ENCODE measurements around the gene KNDC1. TPM values are rescaled to one million over a fixed set of nuclear protein-coding genes. Genes with fewer than 3 reads are reported as not detected.

The KNDC1 gene
- polyA plus RNA-seq, 1 donor (not counting 4 experiments of a cell fraction or from before 2014, with no cell fraction given), result 0.20 TPM

GRCh38 chr10:133224756-133225372, 64.8 kb downstream of the KNDC1 start:
- Histone ChIP-seq H3K79me2 (ENCODE audit: control insufficient read depth, insufficient read depth, low read length) (no peaks in the 10 kb centered on the region), H3K27me3 (ENCODE audit: control insufficient read depth, extremely low read depth, insufficient read depth, low read length) (peaks cover 56% of the 10 kb centered on the region), H4K20me1 (ENCODE audit: control insufficient read depth, extremely low read depth, insufficient read depth, low read length) (no peaks in the 10 kb centered on the region), H3K9me3 (ENCODE audit: control insufficient read depth, low read depth, low read length) (no peaks in the 10 kb centered on the region), H3K27ac (ENCODE audit: control insufficient read depth, insufficient read depth, low read length) (no peak overlapping the region), H3K4me2 (ENCODE audit: control insufficient read depth, extremely low read depth, insufficient read depth, low read depth, low read length) (no peak overlapping the region), H3K36me3 (ENCODE audit: control insufficient read depth in 2 of 2, extremely low read depth in 1 of 2, insufficient read depth in 2 of 2, low read length in 2 of 2) (no peaks in the 10 kb centered on the region), H3K9ac (ENCODE audit: control insufficient read depth, extremely low read depth, insufficient read depth, low read length) (no peak overlapping the region), H3K9me1 (ENCODE audit: control insufficient read depth, extremely low read depth, insufficient read depth, low read length) (no peaks in the 10 kb centered on the region), H2AFZ (ENCODE audit: control insufficient read depth, low read length) (no peak overlapping the region), H3K4me3 (ENCODE audit: control insufficient read depth in 2 of 3, extremely low read depth in 1 of 3, insufficient read depth in 2 of 3, low read depth in 1 of 3, low read length in 3 of 3) (no peak overlapping the region), H3K4me1 (ENCODE audit: control insufficient read depth, extremely low read depth, insufficient read depth, low read length) (peaks cover 4% of the 10 kb centered on the region)
- FAIRE-seq (no peak), DNase-seq (ENCODE audit: low read depth, low spot score) (no peak)
- dilution Hi-C loops (cut with MboI; ENCODE audit: extremely low pct_ligation_motif_present, low sequenced_read_pairs), result no loop called here
- TF ChIP-seq, protein P1, sequence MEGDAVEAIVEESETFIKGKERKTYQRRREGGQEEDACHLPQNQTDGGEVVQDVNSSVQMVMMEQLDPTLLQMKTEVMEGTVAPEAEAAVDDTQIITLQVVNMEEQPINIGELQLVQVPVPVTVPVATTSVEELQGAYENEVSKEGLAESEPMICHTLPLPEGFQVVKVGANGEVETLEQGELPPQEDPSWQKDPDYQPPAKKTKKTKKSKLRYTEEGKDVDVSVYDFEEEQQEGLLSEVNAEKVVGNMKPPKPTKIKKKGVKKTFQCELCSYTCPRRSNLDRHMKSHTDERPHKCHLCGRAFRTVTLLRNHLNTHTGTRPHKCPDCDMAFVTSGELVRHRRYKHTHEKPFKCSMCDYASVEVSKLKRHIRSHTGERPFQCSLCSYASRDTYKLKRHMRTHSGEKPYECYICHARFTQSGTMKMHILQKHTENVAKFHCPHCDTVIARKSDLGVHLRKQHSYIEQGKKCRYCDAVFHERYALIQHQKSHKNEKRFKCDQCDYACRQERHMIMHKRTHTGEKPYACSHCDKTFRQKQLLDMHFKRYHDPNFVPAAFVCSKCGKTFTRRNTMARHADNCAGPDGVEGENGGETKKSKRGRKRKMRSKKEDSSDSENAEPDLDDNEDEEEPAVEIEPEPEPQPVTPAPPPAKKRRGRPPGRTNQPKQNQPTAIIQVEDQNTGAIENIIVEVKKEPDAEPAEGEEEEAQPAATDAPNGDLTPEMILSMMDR (optimal IDR thresholded peaks at IDR 0.05 in 1 of 3, IDR thresholded peaks at IDR 0.05 in 1 of 3, conservative IDR thresholded peaks at IDR 0.05 in 1 of 3; ENCODE audit: extremely low read depth in 1 of 3, insufficient read depth in 2 of 3, low read length in 3 of 3), result no peak
- TF ChIP-seq EZH2 (IDR thresholded peaks at IDR 0.05; ENCODE audit: low read length), result no peak

DNA sequence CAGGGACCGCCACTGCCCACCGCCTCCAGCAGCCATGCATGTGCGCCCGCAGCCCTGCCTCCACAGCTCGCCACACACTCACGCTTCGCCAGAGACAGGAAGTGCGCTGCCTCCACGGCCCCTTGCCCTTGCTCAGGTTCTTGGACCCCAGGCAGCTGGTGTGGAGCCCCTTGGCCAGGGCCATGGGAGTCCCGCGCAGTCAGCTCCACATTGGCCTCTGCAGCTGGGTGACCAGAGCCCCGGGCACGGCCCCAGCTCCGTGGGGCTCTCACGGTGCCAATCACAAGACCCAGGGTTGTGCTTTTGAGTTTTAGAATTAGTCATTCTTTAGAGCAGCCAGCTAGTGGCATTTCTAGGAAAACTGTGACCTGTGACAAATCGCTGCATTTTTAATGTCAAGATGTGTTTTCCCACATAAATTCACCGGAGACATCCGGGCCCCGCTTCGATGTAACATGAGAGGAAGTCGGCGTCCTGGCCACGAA, 65.7 kb downstream of the KNDC1 start:
- no peak for DNase-seq (ENCODE audit: low read depth, low spot score)
- no peak for FAIRE-seq
- no peaks in the 10 kb centered on the region for H3K79me2 ChIP-seq (ENCODE audit: control insufficient read depth, insufficient read depth, low read length)
- no peak overlapping the region for H2AFZ ChIP-seq (ENCODE audit: control insufficient read depth, low read length)
- H3K36me3 ChIP-seq (ENCODE audit: control insufficient read depth in 2 of 2, extremely low read depth in 1 of 2, insufficient read depth in 2 of 2, low read length in 2 of 2), result no peaks in the 10 kb centered on the region
- H3K27ac ChIP-seq (ENCODE audit: control insufficient read depth, insufficient read depth, low read length), result no peak overlapping the region
- H3K9ac ChIP-seq (ENCODE audit: control insufficient read depth, extremely low read depth, insufficient read depth, low read length), result no peak overlapping the region
- H3K4me2 ChIP-seq (ENCODE audit: control insufficient read depth, extremely low read depth, insufficient read depth, low read depth, low read length), result peak overlapping the region; percentile 5
- dilution Hi-C loops (cut with MboI; ENCODE audit: extremely low pct_ligation_motif_present, low sequenced_read_pairs), result no loop called here
- H3K27me3 ChIP-seq (ENCODE audit: control insufficient read depth, extremely low read depth, insufficient read depth, low read length), result peaks cover 61% of the 10 kb centered on the region
- H3K9me3 ChIP-seq (ENCODE audit: control insufficient read depth, low read depth, low read length), result no peaks in the 10 kb centered on the region
- peaks cover 4% of the 10 kb centered on the region for H3K4me1 ChIP-seq (ENCODE audit: control insufficient read depth, extremely low read depth, insufficient read depth, low read length)
- H4K20me1 ChIP-seq (ENCODE audit: control insufficient read depth, extremely low read depth, insufficient read depth, low read length), result no peaks in the 10 kb centered on the region
- no peak overlapping the region for H3K4me3 ChIP-seq (ENCODE audit: control insufficient read depth in 2 of 3, extremely low read depth in 1 of 3, insufficient read depth in 2 of 3, low read depth in 1 of 3, low read length in 3 of 3)
- no peaks in the 10 kb centered on the region for H3K9me1 ChIP-seq (ENCODE audit: control insufficient read depth, extremely low read depth, insufficient read depth, low read length)
- no peak for TF ChIP-seq EZH2 (IDR thresholded peaks at IDR 0.05; ENCODE audit: low read length)
- TF ChIP-seq, protein P1 (optimal IDR thresholded peaks at IDR 0.05 in 1 of 3, IDR thresholded peaks at IDR 0.05 in 1 of 3, conservative IDR thresholded peaks at IDR 0.05 in 1 of 3; ENCODE audit: extremely low read depth in 1 of 3, insufficient read depth in 2 of 3, low read length in 3 of 3), result no peak
